Hepatocyte (in vitro differentiated cells): ENCODE measurements around the gene MAPK8IP2. TPM values are rescaled to one million over a fixed set of nuclear protein-coding genes. Genes with fewer than 3 reads are reported as not detected.

Experiments
- DNase-seq: peaks from one replicate; pipeline ENCODE4 v3.0.0-alpha.2; 2016; ENCODE audit warnings: low spot score
- H2AFZ ChIP-seq: fragments of 200-600 bp; sonication (generic); 2 replicates; pipeline ENCODE4 v1.6.0; 2016; ENCODE audit warnings: antibody characterized with exemption, mild to moderate bottlenecking
- H3K27ac ChIP-seq: fragments of 200-600 bp; sonication (generic); 2 replicates; pipeline ENCODE4 v1.5.1; 2016; ENCODE audit warnings: mild to moderate bottlenecking
- H3K27me3 ChIP-seq: fragments of 200-600 bp; sonication (generic); 2 replicates; pipeline ENCODE4 v1.6.1; 2016
- H3K36me3 ChIP-seq: fragments of 200-600 bp; sonication (generic); replicated peaks from 2 replicates; pipeline ENCODE4 v1.5.1; 2016; ENCODE audit warnings: low read depth; ENCODE audit not compliant: insufficient read depth
- H3K4me1 ChIP-seq: fragments of 200-600 bp; sonication (generic); 2 replicates; pipeline ENCODE4 v1.5.1; 2016; ENCODE audit warnings: mild to moderate bottlenecking, moderate library complexity; ENCODE audit not compliant: insufficient read depth
- H3K4me2 ChIP-seq: fragments of 200-600 bp; sonication (generic); 2 replicates; pipeline ENCODE4 v1.6.0; 2016
- H3K4me3 ChIP-seq: fragments of 200-600 bp; sonication (generic); 2 replicates; pipeline ENCODE4 v1.5.1; 2016; ENCODE audit warnings: mild to moderate bottlenecking
- H3K79me2 ChIP-seq: fragments of 200-600 bp; sonication (generic); 2 replicates; pipeline ENCODE4 v1.6.0; 2017; ENCODE audit warnings: mild to moderate bottlenecking
- H3K9me2 ChIP-seq: fragments of 200-600 bp; sonication (generic); replicated peaks from 2 replicates; pipeline ENCODE4 v1.6.0; 2017; ENCODE audit warnings: mild to moderate bottlenecking; ENCODE audit not compliant: insufficient read depth
- H3K9me3 ChIP-seq: fragments of 200-600 bp; sonication (generic); 2 replicates; pipeline ENCODE4 v1.5.1; 2016; ENCODE audit warnings: low read depth, mild to moderate bottlenecking
- H4K20me1 ChIP-seq: fragments of 200-600 bp; sonication (generic); 2 replicates; pipeline ENCODE4 v1.6.0; 2016; ENCODE audit warnings: mild to moderate bottlenecking; ENCODE audit not compliant: insufficient read depth, poor library complexity, severe bottlenecking
- CTCF ChIP-seq: fragments of 200-600 bp; sonication (generic); IDR thresholded peaks from 2 replicates; pipeline ENCODE4 v1.5.1; 2016; ENCODE audit warnings: antibody characterized with exemption, mild to moderate bottlenecking; ENCODE audit not compliant: poor library complexity
- EZH2 ChIP-seq: fragments of 200-600 bp; sonication (generic); IDR thresholded peaks from 2 replicates; pipeline ENCODE4 v1.6.1; 2016; ENCODE audit warnings: antibody characterized with exemption, mild to moderate bottlenecking, borderline replicate concordance
- EZH2phosphoT487 ChIP-seq: fragments of 200-600 bp; sonication (generic); IDR thresholded peaks from one replicate; pipeline ENCODE4 v1.6.1; 2018; ENCODE audit warnings: antibody characterized with exemption, mild to moderate bottlenecking, low read depth, moderate library complexity; ENCODE audit not compliant: unreplicated experiment, severe bottlenecking
- WGBS: methylation state at CpG from one replicate; pipeline ENCODE4 v1.1.6; 2016; ENCODE audit warnings: low lambda C conversion rate; ENCODE audit errors: missing lambda C conversion rate; 5-methylcytosine and 5-hydroxymethylcytosine counted together
- polyA plus RNA-seq: library from polyadenylated mRNA; unstranded; fragments of >200 nt; fragmentation: Nextera tagmentation; extraction: Ambion mirVana; gene quantifications from 2 replicates; pipeline ENCODE4 v1.2.1, GENCODE V29; 2016
- total RNA-seq: library from RNA; depleted of rRNA; stranded (reverse); fragments of >200 nt; gene quantifications from 2 replicates; pipeline ENCODE4 v1.2.3, GENCODE V29; 2014

MAPK8IP2 gene
- total and polyA plus RNA-seq, 2 experiments from 2014 or later = 1.6 to 4.0 TPM

GRCh38 chr22:50604256-50605001 is 3.8 kb downstream of the MAPK8IP2 start:
- TF ChIP-seq CTCF (no peak), EZH2phosphoT487 (no peak), EZH2 (no peak)
- H3K36me3 ChIP-seq = no peaks in the 10 kb centered on the region
- no peaks in the 10 kb centered on the region for H4K20me1 ChIP-seq
- no peak overlapping the region for H2AFZ ChIP-seq
- H3K4me1 ChIP-seq = peaks cover 3% of the 10 kb centered on the region
- no peaks in the 10 kb centered on the region for H3K9me2 ChIP-seq
- no peak overlapping the region for H3K27ac ChIP-seq
- H3K27me3 ChIP-seq = peaks cover 27% of the 10 kb centered on the region
- no peak for DNase-seq
- no peaks in the 10 kb centered on the region for H3K9me3 ChIP-seq
- no peak overlapping the region for H3K4me2 ChIP-seq
- WGBS = 76% methylated on average over 52 of the region's 103 CpGs
- H3K4me3 ChIP-seq = no peak overlapping the region
- no peaks in the 10 kb centered on the region for H3K79me2 ChIP-seq

GRCh38 chr22:50605002-50605612 is 4.5 kb downstream of the MAPK8IP2 start:
- Histone ChIP-seq H3K27ac (no peak overlapping the region), H3K79me2 (no peaks in the 10 kb centered on the region), H3K4me2 (no peak overlapping the region), H3K36me3 (no peaks in the 10 kb centered on the region), H3K9me3 (no peaks in the 10 kb centered on the region), H3K9me2 (no peaks in the 10 kb centered on the region), H3K4me3 (no peak overlapping the region), H2AFZ (no peak overlapping the region), H3K4me1 (peaks cover 3% of the 10 kb centered on the region), H3K27me3 (peaks cover 27% of the 10 kb centered on the region), H4K20me1 (no peaks in the 10 kb centered on the region)
- TF ChIP-seq EZH2phosphoT487 (no peak), CTCF (no peak), EZH2 (no peak)
- 94% methylated on average over 23 of the region's 23 CpGs for whole genome bisulfite sequencing
- no peak for DNase-seq

GRCh38 chr22:50605613-50606074 is 5.1 kb downstream of the MAPK8IP2 start:
- H2AFZ ChIP-seq = no peak overlapping the region
- H3K9me3 ChIP-seq = no peaks in the 10 kb centered on the region
- no peak overlapping the region for H3K4me3 ChIP-seq
- no peaks in the 10 kb centered on the region for H3K79me2 ChIP-seq
- peaks cover 3% of the 10 kb centered on the region for H3K4me1 ChIP-seq
- DNase-seq = no peak
- TF ChIP-seq CTCF = no peak
- no peak for TF ChIP-seq EZH2phosphoT487
- no peak for TF ChIP-seq EZH2
- WGBS = 93% methylated on average over 16 of the region's 20 CpGs
- no peaks in the 10 kb centered on the region for H4K20me1 ChIP-seq
- peaks cover 27% of the 10 kb centered on the region for H3K27me3 ChIP-seq
- no peaks in the 10 kb centered on the region for H3K9me2 ChIP-seq
- no peak overlapping the region for H3K27ac ChIP-seq
- no peak overlapping the region for H3K4me2 ChIP-seq
- H3K36me3 ChIP-seq = no peaks in the 10 kb centered on the region
